ENCODE measurements around the gene GANAB. TPM values are rescaled to one million over a fixed set of nuclear protein-coding genes. Genes with fewer than 3 reads are reported as not detected.

The GANAB gene
- total RNA-seq = 146 and 160 TPM in 2 replicates

GRCh38 chr11:62645946-62646824 lies at the start of gene GANAB:
GANAB (minus strand) TSS chr11:62646613; CDS start chr11:62646599, 14 bp downstream.

GRCh38 chr11:62689421-62690183 lies 43.2 kb upstream of the GANAB start, which contains the start of gene LRRN4CL:
LRRN4CL (minus strand) TSS chr11:62689530; CDS start chr11:62688508, 1,022 bp downstream.

GRCh38 chr11:62678770-62679696 lies 32.6 kb upstream of the GANAB start, which contains the start of gene UBXN1:
UBXN1 (minus strand) TSS chr11:62679073; CDS start chr11:62678923, 150 bp downstream.

GRCh38 chr11:62671608-62672389 lies 25.4 kb upstream of the GANAB start, which contains the start of the genes LBHD1 and UQCC3:
LBHD1 (minus strand) TSS chr11:62672267; CDS start chr11:62670031, 2,236 bp downstream.
UQCC3 (plus strand) TSS chr11:62671673; CDS start chr11:62671746, 73 bp downstream.

GRCh38 chr11:62665075-62665598 lies 18.7 kb upstream of the GANAB start, which contains the start of the genes C11orf98 and CSKMT:
C11orf98 (minus strand) TSS chr11:62665210; CDS start chr11:62665169, 41 bp downstream.
CSKMT (plus strand) TSS chr11:62665312; CDS start chr11:62665880, 568 bp downstream.

GRCh38 chr11:62621567-62622470 lies 24.6 kb downstream of the GANAB start, which contains the start of gene B3GAT3:
B3GAT3 (minus strand) TSS chr11:62621986; CDS start chr11:62621947, 39 bp downstream.

GRCh38 chr11:62612366-62613290 lies 33.8 kb downstream of the GANAB start, which contains the start of the genes EML3 and ROM1:
EML3 (minus strand) TSS chr11:62612775; CDS start chr11:62612457, 318 bp downstream.
ROM1 (plus strand) TSS chr11:62613257; CDS start chr11:62613282, 25 bp downstream.

GRCh38 chr11:62601372-62602140 lies 44.9 kb downstream of the GANAB start, which contains the start of gene MTA2:
MTA2 (minus strand) TSS chr11:62601865; CDS start chr11:62601450, 415 bp downstream.

GRCh38 chr11:62591448-62592145 lies 54.8 kb downstream of the GANAB start, which contains the start of gene TUT1:
TUT1 (minus strand) TSS chr11:62591523; CDS start chr11:62591485, 38 bp downstream.

Other genes starting within 250 kb of the GANAB start
- not detected in 2 replicates for gene SCGB1A1, start 227.6 kb downstream of the GANAB start, total RNA-seq
- 386 and 487 TPM in 2 replicates for gene AHNAK, start 99.8 kb downstream of the GANAB start, total RNA-seq
- gene EEF1G, start 72.7 kb downstream of the GANAB start, total RNA-seq = 2,164 and 2,188 TPM in 2 replicates
- 10.3 and 12.6 TPM in 2 replicates for gene TUT1, start 55.1 kb downstream of the GANAB start, total RNA-seq
- 126 and 159 TPM in 2 replicates for gene MTA2, start 44.7 kb downstream of the GANAB start, total RNA-seq
- gene EML3, start 33.8 kb downstream of the GANAB start, total RNA-seq = 20.8 and 25.4 TPM in 2 replicates
- gene ROM1, start 33.4 kb downstream of the GANAB start, total RNA-seq = 1.7 and 3.5 TPM in 2 replicates
- gene B3GAT3, start 24.6 kb downstream of the GANAB start, total RNA-seq = 30.2 and 30.4 TPM in 2 replicates
- 30.6 and 31.7 TPM in 2 replicates for gene INTS5, start 6.7 kb upstream of the GANAB start, total RNA-seq
- gene C11orf98, start 18.6 kb upstream of the GANAB start, total RNA-seq = 85.8 and 91.6 TPM in 2 replicates
- gene CSKMT, start 18.7 kb upstream of the GANAB start, total RNA-seq = 9.3 and 14.3 TPM in 2 replicates
- 18.9 and 26.7 TPM in 2 replicates for gene UQCC3, start 25.1 kb upstream of the GANAB start, total RNA-seq
- 2.3 and 5.2 TPM in 2 replicates for gene LBHD1, start 25.7 kb upstream of the GANAB start, total RNA-seq
- gene UBXN1, start 32.5 kb upstream of the GANAB start, total RNA-seq = 122 and 144 TPM in 2 replicates
- gene LRRN4CL, start 42.9 kb upstream of the GANAB start, total RNA-seq = 0.09 and 0.28 TPM in 2 replicates
- gene BSCL2, start 60.8 kb upstream of the GANAB start, total RNA-seq = 59.5 and 69.4 TPM in 2 replicates
- not detected in 2 replicates for gene GNG3, start 61.1 kb upstream of the GANAB start, total RNA-seq
- 9.7 and 12.8 TPM in 2 replicates for gene HNRNPUL2, start 80.8 kb upstream of the GANAB start, total RNA-seq
- gene TTC9C, start 81.9 kb upstream of the GANAB start, total RNA-seq = 10.0 and 17.7 TPM in 2 replicates
- gene ZBTB3, start 107.5 kb upstream of the GANAB start, total RNA-seq = 4.2 and 10.2 TPM in 2 replicates
- gene POLR2G, start 115.0 kb upstream of the GANAB start, total RNA-seq = 115 and 116 TPM in 2 replicates
- gene TAF6L, start 124.8 kb upstream of the GANAB start, total RNA-seq = 18.2 and 18.3 TPM in 2 replicates
- gene TMEM179B, start 140.8 kb upstream of the GANAB start, total RNA-seq = 56.6 and 63.5 TPM in 2 replicates
- 23.5 and 27.9 TPM in 2 replicates for gene TMEM223, start 145.4 kb upstream of the GANAB start, total RNA-seq
- 33.6 and 34.0 TPM in 2 replicates for gene NXF1, start 158.8 kb upstream of the GANAB start, total RNA-seq
- 18.2 and 25.3 TPM in 2 replicates for gene STX5, start 185.4 kb upstream of the GANAB start, total RNA-seq
- gene TEX54, start 186.2 kb upstream of the GANAB start, total RNA-seq = not detected in 2 replicates
- 67.6 and 70.5 TPM in 2 replicates for gene WDR74, start 193.0 kb upstream of the GANAB start, total RNA-seq
- 327 and 333 TPM in 2 replicates for gene SLC3A2, start 234.3 kb upstream of the GANAB start, total RNA-seq